ENCODE data around the gene PSAP. TPM values are rescaled to one million over a fixed set of nuclear protein-coding genes. Genes with fewer than 3 reads are reported as not detected.

Gene PSAP
- total and polyA plus RNA-seq, 10 donors = 363 to 1,826 (median 1,412) TPM

DNA sequence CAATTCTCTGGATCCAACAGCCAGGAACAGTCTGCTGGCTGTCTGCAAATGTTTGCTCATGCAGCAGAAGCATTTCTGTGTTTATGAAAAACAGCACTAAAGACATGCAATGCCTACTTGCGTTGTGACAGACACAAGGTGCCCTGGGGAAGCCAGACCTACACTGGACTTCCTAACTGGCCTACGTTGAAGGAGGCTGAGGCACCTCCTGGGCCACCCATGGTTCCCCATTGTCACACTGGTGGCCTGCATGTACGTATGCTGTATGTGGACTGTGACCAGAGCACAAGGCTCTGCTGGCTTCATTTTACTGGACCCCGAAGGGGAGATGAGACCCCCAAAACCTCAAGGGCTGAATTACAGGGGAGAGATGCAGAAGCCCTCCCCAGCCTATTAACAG is 27.7 kb downstream of the PSAP start:
- H3K4me3 ChIP-seq = peak overlapping the region in 1 of 8 donors; percentile 5
- peaks cover 15 to 100% (median 96%) of the 10 kb centered on the region in 6 donors for H3K36me3 ChIP-seq
- H3K9me3 ChIP-seq = no peaks in the 10 kb centered on the region
- H3K4me1 ChIP-seq = peaks cover 0 to 75% (median 35%) of the 10 kb centered on the region in 6 donors
- 63 to 92% (median 85%) methylated on average over 3 to 4 of the region's 4 CpGs for WGBS, 5 donors
- no peaks in the 10 kb centered on the region for H3K27me3 ChIP-seq (replicated peaks in 1 of 7)
- peak; percentile 76 for DNase-seq
- intact Hi-C loops (cut with DNase I; ENCODE audit: low total_unique reads) = no loop called here
- TF ChIP-seq POLR2A (IDR thresholded peaks at IDR 0.05) = no peak
- TF ChIP-seq POLR2AphosphoS5 (IDR thresholded peaks at IDR 0.05) = peak in 2 of 3 donors; percentile 25 to 35
- H3K27ac ChIP-seq = peak overlapping the region in 6 of 8 donors; percentile 41 to 92 (median 52)

DNA sequence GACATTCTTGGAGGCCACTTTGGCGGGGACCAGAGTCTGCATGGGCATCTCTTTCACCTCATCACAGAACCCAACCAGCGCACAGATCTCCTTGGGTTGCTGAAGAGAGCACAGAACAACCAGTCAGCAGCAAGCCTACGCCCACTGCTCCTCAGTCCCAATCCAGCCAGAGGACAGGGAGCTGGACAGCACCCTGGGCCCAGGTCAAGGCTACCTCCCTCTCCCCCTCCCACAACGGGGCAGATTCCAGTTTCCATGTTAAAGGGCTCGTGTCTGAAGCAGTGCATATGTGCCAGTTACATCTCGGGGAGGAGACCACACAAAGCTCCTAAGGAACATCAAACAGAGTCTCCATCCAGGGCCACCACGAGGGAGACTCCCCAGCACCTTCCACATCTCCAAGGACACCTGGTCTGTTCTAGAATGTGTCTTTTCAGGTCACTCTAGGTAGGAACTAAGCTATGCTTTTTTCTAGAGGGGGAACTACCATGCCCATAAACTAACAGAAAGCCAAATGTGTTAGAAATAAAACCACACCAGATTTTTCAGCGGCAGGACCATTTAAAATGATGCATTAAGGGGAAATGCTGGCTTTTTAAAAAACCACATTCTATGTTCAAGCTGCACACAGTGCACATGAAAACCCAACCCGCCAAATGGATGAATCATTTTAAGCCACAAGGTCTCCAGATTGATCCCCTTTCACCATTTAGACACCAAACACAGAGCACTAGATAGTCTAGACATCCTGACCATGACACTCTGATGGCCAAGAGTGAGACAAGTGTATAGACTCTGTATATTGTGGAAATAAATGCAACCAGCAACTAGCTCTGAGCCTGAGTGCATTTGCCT is 28.9 kb downstream of the PSAP start:
- peak; percentile 10 to 24 (median 19) for TF ChIP-seq POLR2AphosphoS5 (IDR thresholded peaks at IDR 0.05)
- no peak for TF ChIP-seq POLR2A (IDR thresholded peaks at IDR 0.05)
- no peak overlapping the region for H3K4me3 ChIP-seq
- peaks cover 15 to 100% (median 96%) of the 10 kb centered on the region in 6 donors for H3K36me3 ChIP-seq
- H3K9me3 ChIP-seq = no peaks in the 10 kb centered on the region
- H3K27ac ChIP-seq = peak overlapping the region in 5 of 8 donors; percentile 8 to 92 (median 51)
- no peaks in the 10 kb centered on the region for H3K27me3 ChIP-seq (replicated peaks in 1 of 7)
- peaks cover 3 to 81% (median 46%) of the 10 kb centered on the region in 6 donors for H3K4me1 ChIP-seq
- DNase-seq = peak; percentile 46
- intact Hi-C loops (cut with DNase I; ENCODE audit: low total_unique reads) = no loop called here
- WGBS, 5 donors = 74 to 81% (median 75%) methylated on average over 8 to 9 of the region's 9 CpGs

DNA sequence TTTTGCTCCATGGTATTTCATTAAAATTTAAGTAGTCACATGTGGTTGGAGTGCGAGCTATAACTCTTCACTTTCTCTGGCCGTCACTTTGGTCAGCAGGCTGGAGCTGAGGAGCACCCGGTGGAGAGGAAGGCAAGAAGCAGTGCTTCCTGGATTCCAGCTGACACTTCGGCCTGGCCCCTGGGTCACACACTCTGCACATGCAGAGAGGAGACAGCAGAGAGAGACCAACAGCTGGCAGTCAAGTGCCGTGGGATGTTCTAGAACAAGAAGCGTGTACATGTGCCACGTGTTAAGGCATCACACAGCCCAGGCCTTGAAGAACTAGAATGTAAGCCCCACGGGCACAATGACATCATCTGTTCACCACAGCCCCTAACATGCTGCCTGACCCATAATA is 30.1 kb downstream of the PSAP start:
- peak overlapping the region in 4 of 8 donors; percentile 85 to 92 (median 88) for H3K27ac ChIP-seq
- H3K4me1 ChIP-seq = peaks cover 3 to 89% (median 55%) of the 10 kb centered on the region in 6 donors
- TF ChIP-seq POLR2AphosphoS5 (IDR thresholded peaks at IDR 0.05) = peak in 1 of 3 donors; percentile 54
- TF ChIP-seq, protein P1, sequence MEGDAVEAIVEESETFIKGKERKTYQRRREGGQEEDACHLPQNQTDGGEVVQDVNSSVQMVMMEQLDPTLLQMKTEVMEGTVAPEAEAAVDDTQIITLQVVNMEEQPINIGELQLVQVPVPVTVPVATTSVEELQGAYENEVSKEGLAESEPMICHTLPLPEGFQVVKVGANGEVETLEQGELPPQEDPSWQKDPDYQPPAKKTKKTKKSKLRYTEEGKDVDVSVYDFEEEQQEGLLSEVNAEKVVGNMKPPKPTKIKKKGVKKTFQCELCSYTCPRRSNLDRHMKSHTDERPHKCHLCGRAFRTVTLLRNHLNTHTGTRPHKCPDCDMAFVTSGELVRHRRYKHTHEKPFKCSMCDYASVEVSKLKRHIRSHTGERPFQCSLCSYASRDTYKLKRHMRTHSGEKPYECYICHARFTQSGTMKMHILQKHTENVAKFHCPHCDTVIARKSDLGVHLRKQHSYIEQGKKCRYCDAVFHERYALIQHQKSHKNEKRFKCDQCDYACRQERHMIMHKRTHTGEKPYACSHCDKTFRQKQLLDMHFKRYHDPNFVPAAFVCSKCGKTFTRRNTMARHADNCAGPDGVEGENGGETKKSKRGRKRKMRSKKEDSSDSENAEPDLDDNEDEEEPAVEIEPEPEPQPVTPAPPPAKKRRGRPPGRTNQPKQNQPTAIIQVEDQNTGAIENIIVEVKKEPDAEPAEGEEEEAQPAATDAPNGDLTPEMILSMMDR (IDR thresholded peaks at IDR 0.05 in 8 of 11, conservative IDR thresholded peaks at IDR 0.05 in 3 of 11) = no peak
- 77 to 87% (median 80%) methylated on average over 8 of the region's 8 CpGs for whole genome bisulfite sequencing, 5 donors
- no peak overlapping the region for H3K4me3 ChIP-seq
- DNase-seq = peak; percentile 32
- H3K27me3 ChIP-seq (replicated peaks in 1 of 7) = no peaks in the 10 kb centered on the region
- intact Hi-C loops (cut with DNase I; ENCODE audit: low total_unique reads) = no loop called here
- H3K36me3 ChIP-seq = peaks cover 15 to 100% (median 95%) of the 10 kb centered on the region in 6 donors
- no peaks in the 10 kb centered on the region for H3K9me3 ChIP-seq

DNA sequence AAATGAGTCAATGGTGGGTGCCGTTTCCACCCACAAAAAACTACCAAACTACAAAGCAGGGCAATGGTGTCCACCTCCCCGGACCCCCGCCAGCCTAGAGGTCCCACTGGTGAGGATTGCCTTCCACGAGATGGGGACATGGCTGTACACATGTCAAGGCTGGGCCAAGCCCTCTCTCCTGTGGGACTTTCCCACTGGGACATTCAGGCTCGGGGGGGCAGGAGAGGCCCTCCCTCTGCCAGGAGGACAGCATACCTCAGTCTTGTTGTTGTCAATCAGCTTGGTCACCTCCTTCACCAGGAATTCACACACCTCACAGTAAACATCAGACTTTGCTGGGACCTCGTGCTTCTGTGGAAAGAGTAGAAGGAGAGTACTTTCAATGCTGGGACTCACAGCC is 31.1 kb downstream of the PSAP start:
- peak overlapping the region in 7 of 8 donors; percentile 11 to 92 (median 86) for H3K27ac ChIP-seq
- peak overlapping the region in 1 of 8 donors; percentile 40 for H3K4me3 ChIP-seq
- no peak for TF ChIP-seq POLR2A (IDR thresholded peaks at IDR 0.05)
- peak in 2 of 3 donors; percentile 5 to 42 for TF ChIP-seq POLR2AphosphoS5 (IDR thresholded peaks at IDR 0.05)
- DNase-seq = peak; percentile 73
- intact Hi-C loops (cut with DNase I; ENCODE audit: low total_unique reads) = loop anchor here (10.0 kb wide), 2 partner anchors 435 to 505 kb away; partner anchors contain the start of gene SLC29A3
- H3K36me3 ChIP-seq = peaks cover 15 to 100% (median 95%) of the 10 kb centered on the region in 6 donors
- 68 to 88% (median 77%) methylated on average over 6 of the region's 6 CpGs for WGBS, 5 donors
- H3K27me3 ChIP-seq (replicated peaks in 1 of 7) = no peaks in the 10 kb centered on the region
- H3K4me1 ChIP-seq = peaks cover 3 to 95% (median 61%) of the 10 kb centered on the region in 6 donors
- no peaks in the 10 kb centered on the region for H3K9me3 ChIP-seq

DNA sequence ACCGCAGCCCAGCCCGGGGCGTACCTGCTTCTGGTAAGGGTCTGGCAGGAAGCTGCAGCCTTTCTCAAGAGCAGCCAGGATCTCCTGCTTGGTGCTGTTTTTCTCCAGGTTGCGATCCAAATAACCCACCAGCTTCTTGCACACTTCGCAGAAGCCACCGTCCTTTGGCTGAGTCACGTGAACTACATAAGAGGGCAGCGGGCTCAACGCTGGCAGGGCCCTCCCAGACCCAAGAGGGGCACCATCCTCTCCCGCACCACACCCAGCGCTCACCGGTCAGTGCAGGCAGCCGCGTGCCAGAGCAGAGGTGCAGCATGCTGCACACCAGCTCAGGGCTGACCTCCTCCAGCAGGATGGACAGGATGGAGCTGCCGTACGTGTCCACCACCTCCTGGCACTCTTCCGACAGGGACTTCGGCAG is 31.6 kb downstream of the PSAP start:
- TF ChIP-seq POLR2A (IDR thresholded peaks at IDR 0.05) (no peak), POLR2AphosphoS5 (IDR thresholded peaks at IDR 0.05) (peak in 2 of 3 donors; percentile 46 to 72)
- Histone ChIP-seq H3K9me3 (no peaks in the 10 kb centered on the region), H3K36me3 (peaks cover 15 to 100% (median 93%) of the 10 kb centered on the region in 6 donors), H3K4me1 (peaks cover 3 to 98% (median 64%) of the 10 kb centered on the region in 6 donors), H3K27ac (peak overlapping the region in 7 of 8 donors; percentile 77 to 92 (median 86)), H3K27me3 (replicated peaks in 1 of 7) (no peaks in the 10 kb centered on the region), H3K4me3 (peak overlapping the region in 1 of 8 donors; percentile 40)
- intact Hi-C loops (cut with DNase I; ENCODE audit: low total_unique reads) = loop anchor here (10.0 kb wide), 2 partner anchors 435 to 505 kb away; partner anchors contain the start of gene SLC29A3
- DNase-seq = peak; percentile 76
- WGBS, 5 donors = 84 to 96% (median 90%) methylated on average over 18 of the region's 18 CpGs

All from spleen (tissue), 11 donors.